Stromal cell of bone marrow (primary cell): Measurements from ENCODE around the gene NID1.
"Not testable (repeated sequence)": the region's sequence is repeated elsewhere in the genome, so short reads cannot be mapped to it uniquely, and the experiment has no call there.

ENCODE experiments used
- DNase-seq: peaks from one replicate; pipeline ENCODE4 v3.0.0-alpha.2; 2012; ENCODE audit warnings: low read depth

NID1 gene

DNA sequence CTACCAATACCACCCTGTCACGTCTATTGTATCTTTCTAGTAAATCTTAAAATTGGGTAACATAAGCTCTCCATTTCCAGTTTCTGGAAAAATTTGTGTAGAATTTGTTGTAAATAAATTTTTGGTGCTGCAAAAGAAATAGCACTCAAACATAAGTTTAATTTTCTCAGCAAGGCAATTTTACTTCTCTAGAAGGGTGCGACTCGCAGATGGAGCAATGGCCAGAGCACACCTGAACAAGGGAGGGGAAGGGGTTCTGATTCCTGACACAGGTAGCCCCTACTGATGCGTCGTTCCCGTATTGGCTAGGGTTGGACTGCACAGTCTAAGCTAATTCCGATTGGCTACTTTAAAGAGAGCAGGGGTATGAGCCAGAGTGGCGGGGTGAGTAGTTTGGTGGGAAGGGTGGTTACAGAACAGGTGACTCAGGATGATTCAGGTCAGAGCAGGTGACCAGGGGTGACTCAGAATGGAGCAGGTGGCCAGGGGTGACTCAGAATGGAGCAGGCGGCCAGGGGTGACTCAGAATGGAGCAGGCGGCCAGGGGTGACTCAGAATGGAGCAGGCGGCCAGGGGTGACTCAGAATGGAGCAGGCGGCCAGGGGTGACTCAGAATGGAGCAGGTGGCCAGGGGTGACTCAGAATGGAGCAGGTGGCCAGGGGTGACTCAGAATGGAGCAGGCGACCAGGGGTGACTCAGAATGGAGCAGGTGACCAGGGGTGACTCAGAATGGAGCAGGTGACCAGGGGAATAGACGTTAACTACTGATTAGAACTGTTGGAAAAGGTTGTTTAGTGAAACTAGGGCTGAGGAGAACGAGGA lies 32.0 kb upstream of the NID1 start:
- peak; percentile 31 for DNase-seq

DNA sequence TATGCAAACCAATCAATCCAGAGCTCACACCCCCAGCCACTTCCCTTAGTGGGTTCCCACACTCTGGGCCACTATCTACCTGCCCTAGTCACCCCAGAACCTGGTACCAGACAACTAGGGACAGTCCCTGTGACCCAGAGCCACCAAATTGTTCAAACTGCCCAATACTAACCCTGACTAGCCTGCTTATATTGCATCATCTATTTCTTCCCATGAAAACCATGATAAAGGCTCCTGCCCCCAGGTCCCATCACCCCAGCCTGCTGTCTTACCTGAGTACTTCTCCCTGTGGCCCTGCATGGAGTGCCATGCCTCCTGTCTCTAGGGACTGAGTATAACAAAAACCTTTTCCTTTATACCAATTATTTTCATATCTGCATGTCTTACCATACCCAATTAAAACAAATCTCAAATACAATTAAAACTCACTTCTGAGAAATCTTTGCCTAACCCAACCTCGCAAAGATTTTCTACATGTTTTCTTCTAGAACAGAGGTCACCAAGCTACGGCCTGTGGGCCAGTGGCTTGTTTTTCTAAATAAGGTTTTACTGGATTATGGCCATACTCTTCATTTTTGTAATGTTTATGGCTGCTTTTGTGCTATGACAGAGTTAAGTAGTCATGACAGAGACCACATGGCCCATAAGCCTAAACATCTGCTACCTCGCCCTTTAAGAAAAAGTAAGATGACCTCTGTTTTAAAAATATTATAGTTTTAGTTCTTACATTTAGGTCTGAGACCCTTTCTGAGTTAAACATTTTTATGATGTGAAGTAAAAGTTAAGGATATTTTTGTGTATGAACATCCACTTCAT lies 31.0 kb upstream of the NID1 start:
- no peak for DNase-seq

DNA sequence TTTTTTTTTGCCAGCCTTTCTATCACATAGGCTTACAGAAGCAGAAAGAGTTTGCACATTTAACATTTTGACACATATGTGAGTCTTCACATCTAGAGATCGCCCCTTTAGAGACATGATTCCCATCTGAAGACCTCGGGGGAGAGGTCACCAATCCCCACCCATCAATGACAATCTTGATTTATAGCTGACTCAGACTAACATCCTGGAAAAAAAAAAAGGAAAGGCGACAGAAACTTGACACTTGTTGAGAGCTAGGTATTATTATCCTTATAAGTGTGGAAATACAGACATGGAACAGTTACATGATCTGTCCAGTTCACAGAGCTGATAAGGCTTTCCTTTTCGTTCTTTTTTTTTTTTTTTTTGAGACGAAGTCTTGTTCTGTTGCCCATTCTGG lies 28.0 kb upstream of the NID1 start:
- no peak for DNase-seq

DNA sequence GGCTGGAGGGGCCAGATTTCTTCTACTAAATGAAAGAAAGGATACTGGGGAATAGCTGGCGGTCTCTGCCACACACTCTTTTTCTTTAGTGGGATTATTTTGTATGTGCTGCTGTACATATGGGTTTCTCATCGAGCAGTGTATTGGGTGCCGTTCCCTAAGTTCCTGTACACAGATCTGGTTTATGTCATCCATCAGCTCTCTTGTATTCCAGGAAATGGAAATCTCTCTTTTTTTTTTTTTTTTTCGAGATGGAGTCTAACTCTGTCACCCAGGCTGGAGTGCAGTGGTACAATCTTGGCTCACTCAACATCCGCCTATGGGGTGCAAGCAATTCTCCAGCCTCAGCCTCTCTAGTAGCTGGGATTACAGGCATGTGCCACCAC lies 27.0 kb upstream of the NID1 start:
- no peak for DNase-seq

DNA sequence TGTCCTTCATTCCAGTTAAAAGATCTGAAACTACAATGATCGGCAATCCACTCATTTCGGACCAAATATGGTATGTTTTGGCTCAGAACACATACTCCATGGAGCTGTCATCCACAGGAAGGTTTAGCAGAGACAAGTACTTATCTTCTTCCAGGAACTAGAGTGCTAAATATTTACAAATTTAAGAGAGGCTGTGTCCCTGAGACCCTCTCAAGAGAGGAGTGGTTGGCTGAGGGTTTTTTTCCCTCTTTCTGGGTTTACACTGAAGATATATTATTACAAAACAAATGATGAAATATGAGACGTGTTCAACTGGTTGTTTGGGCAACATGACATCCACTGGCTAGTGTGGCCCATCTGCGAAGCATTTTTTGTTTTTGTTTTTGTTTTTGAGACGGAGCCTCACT lies 25.9 kb upstream of the NID1 start:
- DNase-seq, result no peak

DNA sequence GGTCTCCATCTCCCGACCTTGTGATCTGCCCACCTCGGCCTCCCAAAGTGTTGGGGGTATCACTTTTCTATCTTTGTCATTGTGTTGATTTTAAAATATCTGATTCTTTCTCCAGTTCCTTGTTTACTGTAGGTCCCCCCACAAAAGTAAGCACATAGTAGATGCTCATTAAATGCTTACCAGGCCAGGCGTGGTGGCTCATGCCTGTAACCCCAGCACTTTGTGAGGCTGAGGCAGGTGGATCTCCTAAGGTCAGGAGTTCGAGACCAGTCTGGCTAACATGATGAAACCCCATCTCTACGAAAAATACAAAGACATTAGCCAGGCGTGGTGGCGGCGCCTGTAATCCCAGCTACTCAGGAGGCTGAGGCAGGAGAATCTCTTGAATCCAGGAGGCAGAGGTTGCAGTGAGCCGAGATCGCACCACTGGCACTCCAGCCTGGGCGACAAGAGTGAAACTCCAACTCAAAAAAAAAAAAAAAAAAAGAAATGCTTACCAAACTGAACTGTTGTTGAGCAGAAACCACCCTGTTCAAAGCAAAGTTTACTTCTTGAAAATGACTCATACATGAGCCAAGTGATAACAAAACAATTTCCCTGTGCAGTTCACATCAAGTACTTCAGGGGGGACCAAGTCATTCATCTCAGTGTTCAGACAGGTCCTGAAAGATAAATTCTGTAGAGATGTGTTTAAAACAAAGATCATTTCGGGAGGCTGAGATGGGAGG lies 24.3 kb upstream of the NID1 start:
- DNase-seq, result no peak

DNA sequence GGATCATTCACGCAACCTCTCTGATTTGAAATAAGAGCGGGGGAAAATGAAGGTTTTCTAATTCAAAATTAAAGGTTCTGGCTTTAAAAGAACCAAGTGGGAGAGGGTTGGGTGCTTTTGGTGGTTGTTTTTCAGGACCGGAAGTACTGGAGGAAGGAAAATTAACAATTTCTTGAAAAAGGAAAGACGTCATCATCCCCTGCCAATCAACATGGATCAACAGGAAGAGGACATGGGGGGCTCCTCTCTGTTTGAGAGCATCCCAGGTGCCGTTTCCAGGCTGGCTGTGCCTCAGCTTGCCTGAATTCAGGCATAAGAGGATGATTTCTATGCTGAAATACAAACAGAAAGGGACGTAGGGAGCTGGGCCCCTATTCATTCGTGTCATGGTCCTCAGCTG lies 21.6 kb upstream of the NID1 start:
- no peak for DNase-seq

DNA sequence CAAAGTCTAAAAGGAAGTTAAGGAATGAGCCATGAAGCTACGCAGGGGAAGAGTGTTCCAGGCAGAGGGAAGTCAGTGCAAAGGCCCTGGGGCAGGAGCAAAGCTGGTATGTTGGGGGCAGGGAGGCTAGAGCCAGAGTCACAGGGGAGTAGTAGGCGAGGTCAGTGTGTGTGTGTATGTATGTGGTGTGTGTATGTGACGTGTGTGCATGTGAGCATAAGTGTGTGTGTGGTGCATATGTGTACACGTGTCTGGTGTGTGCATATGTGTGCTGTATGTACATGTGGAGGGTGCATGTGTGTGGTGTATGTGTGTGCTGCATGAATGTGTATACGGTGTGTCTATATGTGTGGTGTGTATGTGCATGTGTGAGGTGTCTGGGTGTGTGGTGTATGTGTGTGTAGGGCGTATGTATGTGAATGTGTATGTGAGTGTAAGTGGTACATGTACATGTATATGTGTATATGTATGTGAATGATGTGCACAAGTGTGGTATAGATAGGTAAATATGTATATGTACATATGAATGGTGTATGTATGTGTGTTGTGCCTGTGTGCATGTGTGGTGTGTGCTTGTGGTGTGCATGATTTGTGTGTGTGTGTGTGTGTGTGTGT lies 20.8 kb upstream of the NID1 start:
- no peak for DNase-seq

DNA sequence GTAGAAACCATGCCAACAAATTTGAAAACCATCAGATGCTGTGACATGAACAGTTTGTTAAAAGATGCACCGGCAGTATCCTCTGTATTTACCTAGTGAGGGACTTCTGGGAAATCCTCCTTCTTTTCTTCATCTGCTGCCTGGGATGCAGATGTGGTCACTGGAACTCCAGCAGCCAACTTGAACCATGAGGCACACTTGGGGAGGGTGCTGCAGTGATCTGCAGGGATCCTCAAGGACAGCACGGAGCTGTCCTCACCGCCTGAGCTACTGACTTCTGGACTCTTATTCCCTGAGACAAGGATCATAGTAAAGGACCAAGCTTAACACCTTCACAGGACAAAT lies 19.5 kb upstream of the NID1 start:
- no peak for DNase-seq

DNA sequence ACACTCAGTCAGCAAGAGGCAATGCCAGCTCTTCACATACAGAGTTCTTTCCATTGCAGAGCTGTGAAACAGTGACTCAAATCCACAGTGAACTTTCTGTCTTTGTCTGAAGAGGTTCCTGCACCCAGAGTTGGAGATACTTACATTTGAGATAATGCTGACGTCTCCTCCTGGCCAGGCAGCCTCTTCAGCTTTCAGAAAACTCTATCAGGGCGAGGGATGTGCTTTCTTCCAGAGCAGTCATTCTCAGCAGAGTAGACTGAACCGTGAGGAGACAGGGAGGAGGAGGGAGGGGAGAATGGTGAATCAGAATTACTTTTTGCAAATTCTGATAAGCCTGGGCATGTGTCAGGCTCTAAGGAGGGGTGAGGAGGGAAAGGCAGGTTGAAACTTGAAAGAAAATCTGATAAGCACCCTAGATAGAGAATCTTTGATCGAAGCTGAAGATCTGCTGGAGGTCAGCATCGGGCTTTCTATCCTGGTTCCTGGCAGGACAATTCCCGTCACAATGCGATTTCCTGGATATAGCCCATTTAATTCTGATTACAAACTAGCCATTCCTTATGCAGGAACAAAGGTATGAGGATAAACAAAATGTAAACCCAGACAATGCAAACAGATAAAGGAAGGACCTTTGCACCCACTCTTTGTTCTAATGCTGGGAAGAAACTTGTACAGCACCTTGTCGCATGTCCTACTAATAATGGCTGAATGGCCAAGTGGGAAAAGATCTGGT lies 18.9 kb upstream of the NID1 start:
- DNase-seq, result no peak

DNA sequence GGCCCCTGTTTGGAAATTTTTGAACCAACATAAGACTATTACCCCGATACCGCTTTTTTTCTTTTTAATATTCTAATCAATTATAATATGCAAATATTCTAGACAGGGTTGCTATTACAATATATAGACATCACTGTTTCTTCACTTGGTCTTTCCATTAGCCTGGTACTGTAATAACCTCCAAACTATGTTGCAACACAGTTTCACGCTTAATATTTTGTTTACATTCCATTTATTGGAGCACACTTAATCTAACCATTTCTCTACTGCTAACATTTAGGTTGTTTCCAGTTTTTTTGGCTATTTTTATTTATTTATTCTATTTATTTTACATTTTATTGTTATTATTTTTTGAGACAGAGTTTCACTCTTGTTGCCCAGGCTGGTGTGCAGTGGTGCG lies 17.6 kb upstream of the NID1 start:
- no peak for DNase-seq

DNA sequence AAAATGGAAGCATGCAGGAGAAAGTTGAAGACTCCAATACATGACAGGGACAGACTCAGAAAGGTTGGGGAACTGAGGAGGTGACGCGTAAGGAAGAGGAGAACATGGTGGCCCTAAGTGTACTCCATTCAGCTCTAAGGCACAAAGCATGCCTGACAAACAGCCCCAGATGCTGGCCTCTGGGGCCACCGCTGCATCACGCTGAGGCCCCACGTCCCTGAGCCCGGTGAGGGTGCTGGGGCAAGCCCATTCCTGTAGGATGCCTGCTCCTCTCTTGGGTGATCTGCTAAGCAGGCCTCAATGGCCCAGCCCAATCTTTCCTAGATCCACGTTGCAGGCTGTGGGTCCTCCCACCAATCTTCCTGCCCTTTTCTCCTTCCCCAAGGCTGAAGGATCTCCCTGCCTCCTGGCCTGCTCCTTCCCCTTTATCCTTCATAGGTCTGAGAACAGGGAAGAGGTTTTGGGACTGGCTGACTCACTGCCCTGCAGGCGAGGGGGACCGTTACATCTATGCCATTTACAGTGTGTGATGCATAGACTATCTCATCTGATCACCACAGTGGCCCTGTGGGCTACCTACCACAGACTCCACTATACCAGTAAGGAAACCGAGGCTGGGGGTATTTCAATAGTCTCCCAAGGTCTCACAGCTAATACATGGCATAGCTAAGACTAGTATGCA lies 16.8 kb upstream of the NID1 start:
- no peak for DNase-seq

DNA sequence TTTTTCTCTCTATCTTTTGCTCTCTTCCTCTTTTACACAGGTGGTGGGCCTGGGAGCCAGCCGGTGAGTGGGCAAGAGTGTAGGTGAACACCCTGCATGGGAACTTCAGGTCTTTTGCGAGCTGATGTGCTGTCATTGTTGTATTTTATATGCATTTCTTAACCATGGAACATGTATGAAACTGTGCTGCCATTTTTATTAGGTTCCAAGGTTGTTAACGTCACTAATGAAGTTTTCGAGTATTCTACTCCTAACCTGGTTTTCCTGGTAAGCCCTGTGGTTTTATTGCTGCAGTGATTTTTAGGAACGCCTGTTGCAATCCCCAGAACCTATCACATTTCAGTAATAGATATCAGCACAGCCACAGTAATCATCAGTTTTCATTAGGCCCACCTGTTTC lies 14.8 kb upstream of the NID1 start:
- no peak for DNase-seq

DNA sequence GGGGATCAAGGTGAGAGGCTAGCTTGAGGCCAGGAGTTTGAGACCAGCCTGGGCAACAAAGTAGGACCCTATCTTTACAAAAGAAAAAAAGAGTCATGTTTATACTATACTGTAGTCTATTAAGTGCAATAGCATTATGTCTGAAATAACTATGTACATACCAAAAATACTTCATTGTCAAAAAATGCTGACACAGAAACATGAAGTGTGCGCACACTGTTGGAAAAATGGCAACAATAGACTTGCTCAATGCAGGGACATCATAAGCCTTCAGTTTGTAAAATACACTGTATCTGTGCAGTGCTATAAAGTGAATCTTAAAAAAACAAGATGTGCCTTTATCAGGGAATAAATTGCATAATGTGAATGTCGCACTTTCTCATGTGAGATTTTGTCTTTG lies 14.1 kb upstream of the NID1 start:
- no peak for DNase-seq

DNA sequence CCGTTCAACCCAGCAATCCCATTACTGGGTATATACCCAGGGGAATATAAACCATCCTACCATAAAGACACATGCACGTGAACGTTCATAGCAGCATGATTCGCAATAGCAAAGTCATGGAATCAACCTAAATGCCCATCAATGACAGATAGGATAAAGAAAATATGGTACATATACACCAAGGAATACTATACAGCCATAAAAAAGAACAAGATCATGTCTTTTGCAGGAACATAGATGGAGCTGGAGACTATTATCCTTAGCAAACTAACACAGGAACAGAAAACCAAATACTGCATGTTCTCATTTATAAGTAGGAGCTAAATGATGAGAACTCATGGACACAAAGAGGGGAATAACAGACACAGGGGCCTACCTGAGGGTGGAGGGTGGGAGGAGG lies 13.2 kb upstream of the NID1 start:
- DNase-seq, result not testable (repeated sequence)

DNA sequence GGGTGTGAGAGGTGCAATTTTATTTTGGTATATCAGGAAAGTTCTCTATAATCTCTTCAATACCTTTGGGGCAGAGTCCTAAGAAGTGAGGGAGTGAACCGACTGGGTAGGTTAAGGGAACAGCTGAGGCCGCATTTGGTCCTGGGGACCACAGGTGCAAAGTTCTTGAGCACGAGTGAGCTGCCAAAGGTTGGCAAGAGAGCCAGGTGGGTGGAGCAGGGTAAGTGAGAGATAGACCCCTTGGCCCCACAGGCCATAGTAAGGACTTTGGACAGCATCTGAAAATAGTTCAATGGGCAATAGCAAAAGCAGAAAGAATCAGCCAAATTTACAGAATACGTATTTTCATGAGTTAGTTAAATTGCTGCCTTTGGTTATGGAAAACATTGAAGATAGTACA lies 11.0 kb upstream of the NID1 start:
- DNase-seq, result no peak

DNA sequence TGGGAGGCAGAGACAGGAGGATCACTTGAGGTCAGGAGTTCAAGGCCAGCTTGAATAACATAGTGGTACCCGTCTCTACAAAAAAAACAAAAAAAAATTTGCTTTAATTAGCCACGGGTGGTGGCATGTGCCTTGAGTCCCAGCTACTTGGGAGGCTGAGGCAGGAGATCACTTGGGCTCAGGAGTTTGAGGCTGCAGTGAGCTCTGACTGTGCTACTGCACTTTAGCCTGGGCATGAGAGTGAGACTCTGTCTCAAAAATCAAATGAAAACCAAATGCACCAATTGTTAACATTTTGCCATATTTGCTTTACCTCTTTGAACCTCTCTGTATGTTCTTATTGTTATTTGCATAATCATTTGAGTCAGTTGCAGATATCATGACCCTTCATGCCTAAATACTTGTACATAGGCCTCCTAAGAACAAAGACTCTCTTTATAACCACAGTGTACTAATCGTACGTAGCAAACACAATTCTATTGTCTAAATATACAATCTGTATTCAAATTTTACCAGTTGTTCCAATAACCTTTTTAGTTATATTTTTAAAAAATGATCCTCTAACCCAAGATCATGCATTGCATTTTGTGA lies 8.5 kb upstream of the NID1 start:
- DNase-seq, result no peak

DNA sequence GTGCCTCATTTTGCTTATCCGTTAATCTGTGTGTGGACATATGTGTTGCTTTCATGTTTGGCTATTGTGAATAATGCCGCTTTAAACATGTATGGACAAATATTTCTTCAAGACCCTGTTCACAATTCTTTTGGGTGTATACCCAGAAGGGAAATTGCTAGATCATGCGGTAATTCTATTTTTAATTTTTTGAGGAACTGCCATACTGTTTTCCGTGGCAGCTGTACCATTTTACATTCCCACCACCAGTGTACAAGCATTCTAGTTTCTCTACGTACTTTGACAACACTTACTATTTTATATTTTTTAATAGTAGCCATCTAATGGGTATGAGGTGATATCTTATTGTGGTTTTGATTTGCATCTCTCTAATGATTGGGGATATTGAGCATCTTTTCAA lies 7.1 kb upstream of the NID1 start:
- no peak for DNase-seq

DNA sequence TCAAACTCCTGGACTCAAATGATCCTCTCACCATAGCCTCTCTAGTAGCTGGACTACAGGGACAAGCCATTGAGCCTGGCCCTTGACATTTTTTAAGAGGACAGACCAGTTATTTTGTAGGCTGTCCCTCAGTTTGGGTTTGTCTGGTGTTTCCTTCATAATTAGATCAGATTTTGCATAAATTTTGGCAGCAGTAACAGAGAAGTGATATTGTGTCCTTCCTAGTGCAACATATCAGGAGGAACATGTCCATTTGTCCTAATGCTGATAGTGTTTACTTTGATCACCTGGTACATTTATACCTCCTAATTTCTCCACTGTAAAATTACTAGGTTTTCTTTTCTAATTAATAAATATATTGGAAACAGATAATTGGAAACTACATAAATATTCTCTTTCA lies 5.9 kb upstream of the NID1 start:
- no peak for DNase-seq

DNA sequence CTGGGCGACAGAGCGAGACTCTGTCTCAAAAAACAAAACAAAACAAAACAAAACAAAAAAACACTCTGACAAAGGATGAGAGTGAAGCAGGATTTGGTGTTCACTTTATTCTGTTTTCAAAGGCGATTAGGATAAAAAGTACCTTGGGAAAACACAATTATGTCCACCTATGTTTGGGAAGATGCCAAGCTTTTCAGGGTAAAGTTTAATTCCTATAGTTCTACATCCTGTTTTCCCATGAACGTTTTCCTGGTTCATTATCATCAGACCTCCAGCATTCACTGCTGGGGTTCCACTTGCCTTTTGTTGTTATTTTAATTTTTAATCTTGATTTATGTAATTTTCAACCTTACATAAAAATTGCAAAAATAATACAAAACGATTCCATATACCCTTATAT lies 4.9 kb upstream of the NID1 start:
- DNase-seq, result no peak

DNA sequence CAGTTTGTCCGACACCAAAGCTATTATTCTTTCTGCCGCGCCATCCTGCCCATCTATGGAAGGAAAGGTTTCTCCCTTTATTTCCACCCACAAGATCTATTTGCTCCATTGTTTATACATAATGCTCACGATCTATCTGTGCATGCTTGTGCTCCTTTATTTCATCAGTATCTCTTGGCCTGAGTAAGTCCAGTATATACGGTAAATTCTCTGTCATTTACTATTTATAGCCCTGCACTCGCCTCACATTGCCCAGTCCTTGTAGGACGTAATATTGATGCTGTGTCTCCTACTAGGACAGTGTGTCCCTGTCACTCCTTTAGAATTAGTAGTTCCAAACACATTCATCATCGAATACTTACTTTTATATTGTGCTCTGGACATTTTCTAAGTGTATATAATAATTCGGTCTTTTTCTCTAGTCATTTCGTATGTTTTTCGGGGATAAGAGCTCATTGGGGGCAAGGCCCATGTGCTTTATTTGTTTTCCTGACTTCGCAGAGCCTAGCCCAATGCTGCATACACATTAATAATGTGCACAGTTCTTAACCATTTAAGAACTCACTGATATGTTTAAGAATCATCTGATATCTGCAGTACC lies 3.1 kb upstream of the NID1 start:
- DNase-seq, result no peak
